GM12873 (cell line): ENCODE measurements around the gene C5AR2.

Experiments used
- TF ChIP-seq, protein P1 (sequence below): IDR thresholded peaks from 2 replicates; pipeline ENCODE4 v1.5.1; 2012; ENCODE audit warnings: low read depth, mild to moderate bottlenecking, moderate library complexity, low read length, control low read depth; ENCODE audit not compliant: insufficient read depth; ENCODE audit errors: missing control alignments

Gene C5AR2

DNA sequence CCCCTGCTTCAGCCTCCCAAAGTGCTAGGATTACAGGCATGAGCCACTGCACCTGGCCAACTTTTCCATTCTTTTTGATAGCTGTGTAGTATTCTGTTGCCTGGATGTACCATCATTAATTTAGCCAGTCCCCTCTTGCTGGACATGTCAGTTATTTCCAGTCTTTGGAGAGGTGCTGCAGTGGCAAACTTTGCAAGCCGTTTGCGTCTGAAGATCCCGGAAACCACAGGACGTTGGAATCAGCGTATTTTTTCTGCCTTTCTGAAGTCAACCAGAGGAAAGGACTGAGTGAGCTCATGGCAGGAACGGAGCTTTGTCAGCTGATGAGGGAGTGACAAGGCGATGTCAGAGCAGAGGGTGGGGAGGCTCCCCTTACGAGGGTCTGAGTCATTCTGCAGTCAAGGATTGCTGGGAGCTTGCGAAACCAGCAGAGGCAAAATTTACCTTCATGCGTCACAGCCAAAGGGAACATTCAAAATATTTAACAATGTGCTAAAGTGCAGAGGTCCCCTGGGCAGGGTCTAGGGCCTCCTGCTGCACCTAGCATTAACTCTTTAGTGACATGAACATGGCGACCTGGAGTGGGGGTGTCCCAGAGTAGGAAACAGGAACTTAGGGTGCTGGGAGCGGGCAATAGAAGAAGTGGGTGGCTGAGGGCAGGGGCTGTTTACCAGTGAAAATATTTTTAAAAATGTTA lies 16.7 kb upstream of the C5AR2 start:
- TF ChIP-seq, protein P1, sequence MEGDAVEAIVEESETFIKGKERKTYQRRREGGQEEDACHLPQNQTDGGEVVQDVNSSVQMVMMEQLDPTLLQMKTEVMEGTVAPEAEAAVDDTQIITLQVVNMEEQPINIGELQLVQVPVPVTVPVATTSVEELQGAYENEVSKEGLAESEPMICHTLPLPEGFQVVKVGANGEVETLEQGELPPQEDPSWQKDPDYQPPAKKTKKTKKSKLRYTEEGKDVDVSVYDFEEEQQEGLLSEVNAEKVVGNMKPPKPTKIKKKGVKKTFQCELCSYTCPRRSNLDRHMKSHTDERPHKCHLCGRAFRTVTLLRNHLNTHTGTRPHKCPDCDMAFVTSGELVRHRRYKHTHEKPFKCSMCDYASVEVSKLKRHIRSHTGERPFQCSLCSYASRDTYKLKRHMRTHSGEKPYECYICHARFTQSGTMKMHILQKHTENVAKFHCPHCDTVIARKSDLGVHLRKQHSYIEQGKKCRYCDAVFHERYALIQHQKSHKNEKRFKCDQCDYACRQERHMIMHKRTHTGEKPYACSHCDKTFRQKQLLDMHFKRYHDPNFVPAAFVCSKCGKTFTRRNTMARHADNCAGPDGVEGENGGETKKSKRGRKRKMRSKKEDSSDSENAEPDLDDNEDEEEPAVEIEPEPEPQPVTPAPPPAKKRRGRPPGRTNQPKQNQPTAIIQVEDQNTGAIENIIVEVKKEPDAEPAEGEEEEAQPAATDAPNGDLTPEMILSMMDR: no peak

DNA sequence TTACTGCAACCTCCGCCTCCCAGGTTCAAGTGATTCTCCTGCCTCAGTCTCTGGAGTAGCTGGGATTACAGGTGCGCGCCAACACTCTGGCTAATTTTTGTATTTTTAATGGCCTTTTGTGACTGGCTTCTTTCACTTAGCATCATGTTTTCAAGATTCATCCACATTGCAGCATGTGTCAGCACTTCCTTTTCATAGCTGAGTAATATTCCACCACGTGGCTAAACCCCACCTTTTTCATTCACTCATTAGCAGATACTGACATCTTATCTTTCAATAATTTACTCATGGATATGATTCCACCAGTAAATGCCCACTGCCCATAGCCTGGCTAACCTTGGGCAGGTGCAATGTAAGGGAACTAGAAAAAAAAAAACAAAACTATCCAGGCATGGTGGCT lies 15.5 kb upstream of the C5AR2 start:
- TF ChIP-seq, protein P1: no peak

DNA sequence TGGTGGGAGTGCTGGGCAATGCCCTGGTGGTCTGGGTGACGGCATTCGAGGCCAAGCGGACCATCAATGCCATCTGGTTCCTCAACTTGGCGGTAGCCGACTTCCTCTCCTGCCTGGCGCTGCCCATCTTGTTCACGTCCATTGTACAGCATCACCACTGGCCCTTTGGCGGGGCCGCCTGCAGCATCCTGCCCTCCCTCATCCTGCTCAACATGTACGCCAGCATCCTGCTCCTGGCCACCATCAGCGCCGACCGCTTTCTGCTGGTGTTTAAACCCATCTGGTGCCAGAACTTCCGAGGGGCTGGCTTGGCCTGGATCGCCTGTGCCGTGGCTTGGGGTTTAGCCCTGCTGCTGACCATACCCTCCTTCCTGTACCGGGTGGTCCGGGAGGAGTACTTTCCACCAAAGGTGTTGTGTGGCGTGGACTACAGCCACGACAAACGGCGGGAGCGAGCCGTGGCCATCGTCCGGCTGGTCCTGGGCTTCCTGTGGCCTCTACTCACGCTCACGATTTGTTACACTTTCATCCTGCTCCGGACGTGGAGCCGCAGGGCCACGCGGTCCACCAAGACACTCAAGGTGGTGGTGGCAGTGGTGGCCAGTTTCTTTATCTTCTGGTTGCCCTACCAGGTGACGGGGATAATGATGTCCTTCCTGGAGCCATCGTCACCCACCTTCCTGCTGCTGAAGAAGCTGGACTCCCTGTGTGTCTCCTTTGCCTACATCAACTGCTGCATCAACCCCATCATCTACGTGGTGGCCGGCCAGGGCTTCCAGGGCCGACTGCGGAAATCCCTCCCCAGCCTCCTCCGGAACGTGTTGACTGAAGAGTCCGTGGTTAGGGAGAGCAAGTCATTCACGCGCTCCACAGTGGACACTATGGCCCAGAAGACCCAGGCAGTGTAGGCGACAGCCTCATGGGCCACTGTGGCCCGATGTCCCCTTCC lies 11.8 kb upstream of the C5AR2 start:
- TF ChIP-seq, protein P1: no peak

DNA sequence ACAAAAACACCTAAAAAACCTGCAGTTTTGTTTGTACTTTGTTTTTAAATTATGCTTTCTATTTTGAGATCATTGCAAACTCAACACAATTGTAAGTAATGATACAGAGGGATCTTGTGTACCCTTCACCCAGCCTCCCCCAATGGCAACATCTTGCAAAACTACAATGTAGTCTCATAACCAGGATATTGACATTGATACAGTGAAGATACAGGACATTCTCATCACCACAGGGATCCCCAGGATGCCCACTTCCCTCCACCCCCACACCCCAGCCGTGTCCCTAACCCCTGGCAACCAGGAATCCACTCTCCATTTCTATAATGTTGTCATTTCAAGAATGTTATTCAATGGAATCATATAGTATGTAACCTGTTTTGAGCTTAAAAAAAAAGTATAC lies 10.3 kb upstream of the C5AR2 start:
- TF ChIP-seq, protein P1: no peak

DNA sequence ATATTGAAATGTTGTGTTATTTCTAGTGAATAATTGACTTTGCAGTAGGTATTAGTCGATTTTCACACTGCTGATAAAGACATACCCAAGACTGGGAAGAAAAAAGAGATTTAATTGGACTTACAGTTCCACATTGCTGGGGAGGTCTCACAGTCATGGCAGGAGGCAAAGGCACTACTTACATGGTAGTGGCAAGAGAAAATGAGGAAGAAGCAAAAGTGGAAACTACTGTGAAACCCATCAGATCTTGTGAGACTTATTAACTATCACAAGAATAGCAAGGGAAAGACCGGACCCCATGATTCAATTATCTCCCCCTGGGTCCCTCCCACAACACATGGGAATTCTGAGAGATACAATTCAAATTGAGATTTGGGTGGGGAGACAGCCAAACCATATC lies 9.9 kb upstream of the C5AR2 start:
- TF ChIP-seq, protein P1: no peak

DNA sequence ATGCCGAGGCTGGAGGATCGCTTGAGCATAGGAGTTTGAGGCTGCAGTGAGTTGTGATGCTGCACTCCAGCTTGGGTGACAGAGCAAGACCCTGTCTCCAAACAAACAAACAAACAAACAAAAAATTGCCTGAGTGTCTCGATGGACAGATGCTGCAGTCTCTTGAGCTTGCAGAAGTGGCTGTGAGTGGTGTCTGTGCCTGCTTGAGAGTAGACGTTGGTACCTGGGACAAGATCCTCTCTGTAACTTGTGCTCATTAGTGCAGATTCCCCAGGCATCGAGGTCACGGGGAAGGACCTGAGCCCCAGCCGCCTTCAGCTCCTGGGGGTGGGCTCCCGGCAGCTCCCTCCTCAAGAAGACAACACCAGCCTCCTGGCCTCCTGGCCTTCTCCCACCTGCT lies 8.6 kb upstream of the C5AR2 start:
- TF ChIP-seq, protein P1: no peak

DNA sequence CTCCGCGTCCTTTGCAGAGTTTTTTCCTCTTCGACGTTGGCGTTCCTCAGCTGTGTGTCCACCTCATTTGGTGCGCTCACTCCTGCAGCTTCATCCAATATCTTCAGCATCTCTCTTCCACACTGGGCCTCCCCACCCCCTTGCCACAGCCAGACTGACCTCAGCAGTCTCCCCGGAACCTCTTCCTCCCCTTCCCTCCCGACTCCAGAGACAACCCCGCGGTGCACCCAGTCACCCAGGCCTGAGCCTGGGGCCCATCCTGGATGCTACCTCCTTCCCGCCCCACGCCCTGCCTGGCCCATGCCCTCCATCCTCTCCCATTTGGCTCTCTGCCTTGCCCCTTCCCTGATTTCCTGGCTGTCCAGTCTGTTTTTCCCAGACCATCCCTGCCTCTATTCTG lies 8.1 kb upstream of the C5AR2 start:
- TF ChIP-seq, protein P1: no peak
